HEK293T (cell line): Measurements from ENCODE around the gene PRDM9.

Experiments
- ARNT ChIP-seq: fragments of 450-650 bp; IDR thresholded peaks from 2 replicates; pipeline ENCODE4 v1.6.1; 2017; ENCODE audit warnings: mild to moderate bottlenecking
- CTBP1 ChIP-seq: fragments of 450-650 bp; IDR thresholded peaks from 2 replicates; pipeline ENCODE4 v1.6.1; 2016; ENCODE audit warnings: borderline replicate concordance
- FOXK2 ChIP-seq: fragments of 450-650 bp; IDR thresholded peaks from 2 replicates; pipeline ENCODE4 v1.6.1; 2016; ENCODE audit warnings: mild to moderate bottlenecking
- LEF1 ChIP-seq: fragments of 450-650 bp; IDR thresholded peaks from 2 replicates; pipeline ENCODE4 v1.6.1; 2017; ENCODE audit warnings: mild to moderate bottlenecking, borderline replicate concordance
- SP1 ChIP-seq: fragments of 450-650 bp; IDR thresholded peaks from 2 replicates; pipeline ENCODE4 v1.6.1; 2017
- SUZ12 ChIP-seq: fragments of 450-650 bp; IDR thresholded peaks from 2 replicates; pipeline ENCODE4 v1.6.1; 2016; ENCODE audit warnings: mild to moderate bottlenecking
- TARDBP ChIP-seq: fragments of 450-650 bp; IDR thresholded peaks from 2 replicates; pipeline ENCODE4 v1.6.1; 2016

DNA sequence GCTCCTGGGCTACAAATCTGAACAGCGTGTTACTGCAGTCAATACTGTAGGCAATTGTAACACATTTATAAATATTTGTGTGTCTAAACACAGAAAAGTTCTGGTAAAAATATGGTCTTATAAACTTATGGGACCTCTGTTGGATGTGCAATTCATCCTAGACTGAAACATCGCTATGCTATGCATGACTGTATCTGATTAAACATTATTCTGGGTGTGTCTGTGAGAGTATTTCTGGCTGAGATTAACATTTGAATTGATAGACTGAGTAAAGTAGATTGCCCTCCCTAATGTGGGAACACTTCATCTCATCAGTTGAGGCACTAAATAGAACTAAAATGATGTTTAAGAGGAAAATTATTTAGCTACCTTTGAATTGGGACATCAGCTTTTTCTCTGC, 24.3 kb upstream of the PRDM9 start:
- no peak for TF ChIP-seq SUZ12
- no peak for TF ChIP-seq ARNT
- TF ChIP-seq SP1 = no peak
- TF ChIP-seq FOXK2 = no peak
- no peak for TF ChIP-seq CTBP1
- no peak for TF ChIP-seq LEF1
- TF ChIP-seq TARDBP = no peak
